Mesenteric fat pad (tissue), 1 donor: ENCODE measurements around the gene AGBL4. TPM values are rescaled to one million over a fixed set of nuclear protein-coding genes. Genes with fewer than 3 reads are reported as not detected.
"Not testable (repeated sequence)": the region's sequence is repeated elsewhere in the genome, so short reads cannot be mapped to it uniquely, and the experiment has no call there.

ENCODE experiments used
- DNase-seq: peaks from one replicate; pipeline ENCODE4 v3.0.0-alpha.2; 2020; ENCODE audit warnings: low spot score
- total RNA-seq: library from RNA; stranded (reverse); fragmentation: NEBNext Ultra II Directional; extraction: Animal tissue kit (Norgen Biotek cat#: 25700); gene quantifications from one replicate; pipeline ENCODE4 v1.2.1, GENCODE V29; 2021
- donor health status: DM: yes; HTN: yes; CAD: no.

Gene AGBL4
- total RNA-seq, 1 donor from 2014 or later = 0.26 TPM

GRCh38 chr1:49436865-49437264, 586.9 kb downstream of the AGBL4 start:
- no peak for DNase-seq

GRCh38 chr1:49435291-49435690, 588.5 kb downstream of the AGBL4 start:
- DNase-seq = no peak

- no peak for DNase-seq
These were observed 599.0 kb downstream of the AGBL4 start for GRCh38 chr1:49424782-49425181.

- DNase-seq = no peak
These were observed 607.0 kb downstream of the AGBL4 start for GRCh38 chr1:49416758-49417157.

- no peak for DNase-seq
These were observed 615.4 kb downstream of the AGBL4 start for GRCh38 chr1:49408346-49408745.

GRCh38 chr1:49397086-49397485, 626.7 kb downstream of the AGBL4 start:
- no peak for DNase-seq

GRCh38 chr1:49394200-49394599, 629.6 kb downstream of the AGBL4 start:
- no peak for DNase-seq

- no peak for DNase-seq
These were observed 634.1 kb downstream of the AGBL4 start for GRCh38 chr1:49389699-49390098.

- DNase-seq = no peak
These were observed 659.1 kb downstream of the AGBL4 start for GRCh38 chr1:49364676-49365075.

- no peak for DNase-seq
These were observed 660.1 kb downstream of the AGBL4 start for GRCh38 chr1:49363628-49364027.

- DNase-seq = no peak
These were observed 665.7 kb downstream of the AGBL4 start for GRCh38 chr1:49358036-49358435.

- DNase-seq = no peak
These were observed 667.2 kb downstream of the AGBL4 start for GRCh38 chr1:49356594-49356993.

GRCh38 chr1:49351768-49352167, 672.0 kb downstream of the AGBL4 start:
- DNase-seq = no peak

- DNase-seq = no peak
These were observed 676.9 kb downstream of the AGBL4 start for GRCh38 chr1:49346767-49347349.

GRCh38 chr1:49340576-49340975, 683.2 kb downstream of the AGBL4 start:
- no peak for DNase-seq

GRCh38 chr1:49339043-49339442, 684.7 kb downstream of the AGBL4 start:
- no peak for DNase-seq

GRCh38 chr1:49337251-49337650, 686.5 kb downstream of the AGBL4 start:
- no peak for DNase-seq

GRCh38 chr1:49333906-49334305, 689.8 kb downstream of the AGBL4 start:
- DNase-seq = no peak

GRCh38 chr1:49331066-49331852, 692.5 kb downstream of the AGBL4 start:
- no peak for DNase-seq

- DNase-seq = no peak
These were observed 699.7 kb downstream of the AGBL4 start for GRCh38 chr1:49323925-49324540.

GRCh38 chr1:49320493-49320892, 703.3 kb downstream of the AGBL4 start:
- not testable (repeated sequence) for DNase-seq

- DNase-seq = no peak
These were observed 704.3 kb downstream of the AGBL4 start for GRCh38 chr1:49319426-49319963.
